Ureter (tissue), 1 donor: ENCODE results near the gene STAMBPL1. TPM values are rescaled to one million over a fixed set of nuclear protein-coding genes. Genes with fewer than 3 reads are reported as not detected.

ENCODE experiments used
- DNase-seq: peaks from one replicate; pipeline ENCODE4 v3.0.0-alpha.2; 2020; ENCODE audit warnings: low spot score
- total RNA-seq: library from RNA; stranded (reverse); gene quantifications from one replicate; pipeline ENCODE4 v1.2.4, GENCODE V29; 2023
- donor health status: DM: yes; HTN: yes; CAD: no.

The STAMBPL1 gene
- total RNA-seq, 1 donor from 2014 or later = 13.2 TPM

GRCh38 chr10:88949912-88950837 is 70.1 kb downstream of the STAMBPL1 start:
- no peak for DNase-seq

- DNase-seq = peak; percentile 86
Observed at GRCh38 chr10:88952647-88953111, 72.6 kb downstream of the STAMBPL1 start, which contains the start of gene ACTA2. ACTA2 (minus strand) TSS chr10:88952773; CDS start chr10:88948930, 3,843 bp downstream.

- no peak for DNase-seq
Observed at GRCh38 chr10:88953662-88954061, 73.6 kb downstream of the STAMBPL1 start.

- no peak for DNase-seq
Observed at GRCh38 chr10:88954458-88955083, 74.5 kb downstream of the STAMBPL1 start.

GRCh38 chr10:88957381-88957780 is 77.3 kb downstream of the STAMBPL1 start:
- no peak for DNase-seq

- DNase-seq = no peak
Observed at GRCh38 chr10:88958721-88959120, 78.7 kb downstream of the STAMBPL1 start.

- no peak for DNase-seq
Observed at GRCh38 chr10:88960802-88961201, 80.8 kb downstream of the STAMBPL1 start.

- DNase-seq = no peak
Observed at GRCh38 chr10:88961266-88961665, 81.2 kb downstream of the STAMBPL1 start.

- DNase-seq = no peak
Observed at GRCh38 chr10:88962336-88962735, 82.3 kb downstream of the STAMBPL1 start.

GRCh38 chr10:88963318-88963717 is 83.3 kb downstream of the STAMBPL1 start:
- DNase-seq = no peak

- DNase-seq = no peak
Observed at GRCh38 chr10:88964360-88964759, 84.3 kb downstream of the STAMBPL1 start.

GRCh38 chr10:88964869-88965415 is 84.9 kb downstream of the STAMBPL1 start:
- DNase-seq = no peak

- no peak for DNase-seq
Observed at GRCh38 chr10:88966797-88967196, 86.8 kb downstream of the STAMBPL1 start.

GRCh38 chr10:88968391-88968790 is 88.3 kb downstream of the STAMBPL1 start:
- no peak for DNase-seq

- DNase-seq = no peak
Observed at GRCh38 chr10:88971221-88972061, 91.4 kb downstream of the STAMBPL1 start.

Other genes with a start within 250 kb of the STAMBPL1 start
- not detected for gene LIPF, start 215.8 kb upstream of the STAMBPL1 start, total RNA-seq
- not detected for gene LIPK, start 174.0 kb upstream of the STAMBPL1 start, total RNA-seq
- gene LIPN, start 120.2 kb upstream of the STAMBPL1 start, total RNA-seq = not detected
- gene LIPM, start 77.5 kb upstream of the STAMBPL1 start, total RNA-seq = not detected
- 14.7 TPM for gene ANKRD22, start 28.4 kb upstream of the STAMBPL1 start, total RNA-seq
- 1,405 TPM for gene ACTA2, start 72.5 kb downstream of the STAMBPL1 start, total RNA-seq
- 34.7 TPM for gene FAS, start 110.6 kb downstream of the STAMBPL1 start, total RNA-seq